Right renal pelvis (tissue), 4 donors: ENCODE data around the gene SURF1. TPM values are rescaled to one million over a fixed set of nuclear protein-coding genes. Genes with fewer than 3 reads are reported as not detected.
"Not testable (repeated sequence)": the region's sequence is repeated elsewhere in the genome, so short reads cannot be mapped to it uniquely, and the experiment has no call there.

Experiments
- DNase-seq, 4 donors: peaks; one replicate each; pipeline ENCODE4 v3.0.0-alpha.2; 2013; ENCODE audit warnings: low read depth in 4 of 4, low spot score in 3 of 4, missing footprints in 1 of 4
- polyA plus RNA-seq, 4 donors: library from polyadenylated mRNA; unstranded; fragments of 120-200 nt; gene quantifications; one replicate each; pipeline ENCODE4 v1.2.1, GENCODE V29; 2013; ENCODE audit not compliant: insufficient read length in 4 of 4

SURF1 gene, protein sequence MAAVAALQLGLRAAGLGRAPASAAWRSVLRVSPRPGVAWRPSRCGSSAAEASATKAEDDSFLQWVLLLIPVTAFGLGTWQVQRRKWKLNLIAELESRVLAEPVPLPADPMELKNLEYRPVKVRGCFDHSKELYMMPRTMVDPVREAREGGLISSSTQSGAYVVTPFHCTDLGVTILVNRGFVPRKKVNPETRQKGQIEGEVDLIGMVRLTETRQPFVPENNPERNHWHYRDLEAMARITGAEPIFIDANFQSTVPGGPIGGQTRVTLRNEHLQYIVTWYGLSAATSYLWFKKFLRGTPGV
- 10 to 100 TPM; 33.8 to 53.0 (median 42.4) TPM for polyA plus RNA-seq

DNA sequence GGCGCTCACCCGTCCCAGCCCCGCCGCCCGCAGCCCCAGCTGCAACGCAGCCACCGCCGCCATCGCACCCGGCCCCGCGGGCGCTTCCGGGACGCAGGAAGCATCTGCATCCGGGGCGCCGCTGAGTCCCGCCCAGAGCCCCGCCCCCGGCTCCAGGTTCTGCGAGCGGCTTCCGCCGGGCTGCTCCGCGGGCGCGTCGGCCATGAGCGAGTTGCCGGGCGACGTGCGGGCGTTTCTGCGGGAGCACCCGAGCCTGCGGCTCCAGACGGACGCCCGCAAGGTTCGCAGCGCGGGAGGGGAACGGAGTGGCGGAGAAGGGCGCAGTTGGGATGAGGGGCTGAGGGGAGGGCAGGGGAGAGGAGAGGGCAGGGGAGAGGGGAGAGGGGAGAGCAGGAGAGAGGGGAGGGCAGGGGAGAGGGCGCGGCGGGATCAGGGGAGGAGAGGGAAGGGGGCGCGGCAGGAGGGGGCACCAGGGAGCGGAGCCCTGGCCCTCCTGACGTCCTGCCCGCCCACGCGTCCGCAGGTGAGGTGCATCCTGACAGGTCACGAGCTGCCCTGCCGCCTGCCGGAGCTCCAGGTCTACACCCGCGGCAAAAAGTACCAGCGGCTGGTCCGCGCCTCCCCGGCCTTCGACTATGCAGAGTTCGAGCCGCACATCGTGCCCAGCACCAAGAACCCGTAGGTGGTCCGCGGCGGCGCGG, at the start of gene SURF1, which contains the start of gene SURF2:
TSS of gene SURF1 (minus strand) at position 97 of the 701 bp plus-strand sequence. CDS start at position 63, 34 bp downstream.
TSS of gene SURF2 (plus strand) at position 160 of the 701 bp plus-strand sequence. CDS start at position 203, 43 bp downstream.
- DNase-seq, result peak in 3 of 4 donors; percentile 64 to 77 (median 76)

DNA sequence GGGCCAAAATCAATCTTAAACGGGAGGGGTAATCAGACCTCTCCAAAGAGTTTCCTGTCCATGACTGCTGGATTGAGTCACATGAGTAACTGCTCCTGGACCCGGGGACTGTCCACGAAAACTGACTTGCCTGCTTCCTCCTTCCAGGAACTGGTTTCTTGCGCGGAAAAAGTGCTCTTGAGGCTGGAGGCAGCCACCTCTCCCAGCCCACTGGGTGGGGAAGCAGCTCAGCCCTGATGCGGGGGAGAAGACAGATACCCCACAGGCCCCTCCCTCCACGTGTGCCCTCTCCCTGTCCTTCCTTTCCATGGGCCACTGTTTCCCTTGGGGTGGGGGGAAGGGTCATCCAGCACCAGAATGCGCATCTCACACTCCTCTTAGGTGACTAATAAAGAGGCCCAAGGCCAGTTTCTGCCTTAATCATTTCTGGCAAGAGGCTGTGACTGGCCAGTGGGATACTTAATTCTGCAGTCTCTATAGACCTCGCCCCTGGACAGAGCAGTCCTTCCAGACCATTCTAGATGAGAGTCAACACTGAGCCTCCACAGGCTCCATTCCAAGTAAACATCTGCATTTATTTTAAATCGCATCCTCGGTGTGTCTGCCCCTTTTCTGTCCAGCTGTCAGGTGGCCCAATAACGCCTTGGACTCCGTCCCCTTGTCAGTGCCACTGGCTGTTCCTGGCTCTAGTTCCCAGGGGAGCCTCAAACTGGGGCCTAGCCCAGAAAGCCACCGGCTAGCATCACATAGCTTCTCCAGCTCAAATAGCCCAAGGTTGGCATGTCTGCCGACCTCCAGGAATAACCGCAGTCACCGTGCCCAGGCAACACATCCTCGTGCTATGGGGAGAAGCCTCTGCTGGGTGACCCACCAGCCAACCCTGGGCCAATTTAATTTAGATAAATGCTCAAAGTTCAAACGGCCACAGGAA, 49.5 kb upstream of the SURF1 start:
- no peak for DNase-seq

DNA sequence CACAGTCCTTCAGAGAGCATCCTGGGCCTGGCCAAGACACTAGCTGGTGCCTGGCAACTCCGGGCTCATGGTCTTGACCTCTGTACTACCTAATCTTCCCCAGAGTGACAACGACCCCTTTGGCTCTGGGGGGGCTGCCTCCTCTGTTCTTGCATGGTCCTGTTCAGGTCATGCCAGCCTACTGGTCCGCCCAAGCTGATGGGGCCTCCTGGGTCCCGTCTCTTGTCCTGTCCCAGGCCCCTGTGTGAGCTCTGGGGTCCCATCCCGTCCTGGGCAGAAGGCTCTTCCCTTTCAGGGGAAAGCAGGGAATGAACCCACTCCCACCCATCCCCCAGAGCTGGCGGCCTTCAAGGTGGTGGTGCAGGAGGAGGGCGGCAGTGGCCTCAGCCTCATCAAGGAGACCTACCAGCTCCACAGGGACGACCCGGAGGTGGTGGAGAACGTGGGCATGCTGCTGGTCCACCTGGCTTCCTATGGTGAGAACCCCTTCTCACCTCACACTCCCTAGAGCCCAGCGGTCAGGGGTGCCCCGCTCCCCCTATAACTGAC, 48.2 kb upstream of the SURF1 start:
- DNase-seq, result no peak

DNA sequence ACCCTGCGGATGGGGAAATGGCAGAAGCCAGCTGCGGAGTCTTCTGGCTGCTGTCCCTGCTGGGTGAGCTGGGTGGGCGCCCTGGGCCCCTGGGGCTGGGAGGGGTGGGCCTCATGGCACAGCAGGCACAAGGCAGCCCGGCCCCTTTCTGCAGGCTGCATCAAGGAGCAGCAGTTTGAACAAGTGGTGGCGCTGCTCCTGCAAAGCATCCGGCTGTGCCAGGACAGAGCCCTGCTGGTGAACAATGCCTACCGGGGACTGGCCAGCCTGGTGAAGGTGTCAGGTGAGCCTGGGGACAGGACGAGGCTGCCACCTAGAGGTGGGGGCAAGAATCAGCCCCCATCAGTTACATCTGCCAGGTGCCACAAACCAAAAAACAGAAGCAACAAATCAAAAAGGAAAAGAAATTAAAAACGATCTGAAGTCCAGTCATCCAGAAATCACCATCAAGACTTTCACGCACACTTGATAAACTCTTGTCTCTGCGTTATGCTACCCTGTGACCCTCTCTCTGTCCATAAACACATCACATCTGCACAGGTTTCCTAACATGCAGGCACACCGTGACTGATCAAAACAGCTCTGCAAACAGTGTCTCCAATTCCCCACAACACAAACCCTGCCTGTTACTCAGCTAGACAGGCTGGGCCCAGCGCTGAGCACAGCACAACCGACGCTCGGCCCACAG, 47.6 kb upstream of the SURF1 start:
- DNase-seq, result no peak

DNA sequence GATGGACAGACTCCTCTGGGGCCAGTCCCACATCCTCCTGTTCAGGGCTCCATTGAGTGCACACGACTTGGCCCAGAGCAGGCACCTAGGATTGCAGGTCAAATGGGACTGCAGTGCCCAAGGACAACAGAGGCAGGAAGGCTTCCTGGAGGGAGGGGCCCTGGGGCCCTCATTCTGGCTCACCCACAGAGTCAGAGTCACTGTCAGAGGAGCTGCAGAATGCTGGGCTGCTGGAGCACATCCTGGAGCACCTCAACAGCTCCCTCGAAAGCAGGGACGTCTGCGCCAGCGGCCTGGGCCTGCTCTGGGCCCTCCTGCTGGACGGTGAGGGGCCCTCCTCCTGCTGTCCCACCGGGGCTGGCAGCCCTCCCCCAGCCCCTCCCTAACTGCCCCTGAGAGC, 46.4 kb upstream of the SURF1 start:
- DNase-seq, result no peak

DNA sequence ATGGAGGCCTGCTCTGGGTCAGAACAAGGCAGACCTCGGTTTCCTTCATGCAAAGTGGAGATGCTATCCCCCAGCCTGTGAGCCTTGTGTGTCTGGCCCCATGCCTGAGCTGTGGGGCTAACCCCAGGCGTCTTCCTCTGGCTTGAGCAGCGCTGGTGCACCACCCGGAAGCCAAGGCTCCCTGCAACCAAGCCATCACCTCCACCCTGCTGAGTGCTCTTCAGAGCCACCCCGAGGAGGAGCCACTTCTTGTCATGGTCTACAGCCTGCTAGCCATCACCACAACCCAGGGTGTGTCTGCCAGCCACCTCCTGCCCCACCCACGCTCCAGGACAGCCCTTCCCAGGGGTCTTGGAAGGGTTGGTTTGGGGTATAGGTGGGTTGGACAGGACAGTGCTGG, 45.3 kb upstream of the SURF1 start:
- DNase-seq, result no peak

DNA sequence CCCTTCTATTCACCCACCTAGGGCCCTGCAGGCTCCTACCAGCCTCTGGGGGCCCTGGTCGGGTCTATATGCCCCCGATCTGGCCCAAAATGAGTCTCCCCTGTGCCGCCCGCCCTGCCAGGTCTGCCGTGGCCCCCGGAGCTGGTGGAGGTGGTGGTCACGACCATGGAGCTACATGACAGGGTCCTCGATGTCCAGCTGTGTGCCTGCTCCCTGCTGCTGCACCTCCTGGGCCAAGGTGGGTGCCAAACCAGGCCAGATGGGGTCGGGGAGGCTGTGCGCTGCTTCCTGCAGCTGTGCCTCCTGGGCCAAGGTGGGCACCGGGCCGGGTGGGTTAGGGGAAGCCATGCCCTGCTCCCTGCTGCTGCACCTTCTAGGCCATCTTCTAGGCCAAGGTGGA, 44.0 kb upstream of the SURF1 start:
- DNase-seq, result no peak

DNA sequence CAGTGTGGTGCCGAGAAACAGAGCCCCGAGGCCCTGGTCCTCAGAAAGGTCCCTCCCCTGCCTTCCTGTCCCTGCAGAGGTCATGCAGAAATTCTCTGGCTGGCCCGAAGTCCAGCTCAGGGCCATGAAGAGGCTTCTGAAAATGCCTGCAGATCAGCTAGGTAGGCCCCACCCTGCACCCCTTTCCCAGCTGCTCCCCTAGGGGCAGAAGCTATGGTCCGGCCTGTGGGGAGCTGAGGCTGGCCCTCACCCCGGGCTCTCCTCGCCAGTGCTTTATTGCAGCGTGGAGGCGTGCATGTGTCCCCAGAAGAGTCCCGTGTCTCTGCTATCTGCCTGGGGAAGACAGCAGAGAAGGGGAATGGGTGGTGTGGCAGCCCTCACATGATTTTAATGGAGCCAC, 41.6 kb upstream of the SURF1 start:
- no peak for DNase-seq

DNA sequence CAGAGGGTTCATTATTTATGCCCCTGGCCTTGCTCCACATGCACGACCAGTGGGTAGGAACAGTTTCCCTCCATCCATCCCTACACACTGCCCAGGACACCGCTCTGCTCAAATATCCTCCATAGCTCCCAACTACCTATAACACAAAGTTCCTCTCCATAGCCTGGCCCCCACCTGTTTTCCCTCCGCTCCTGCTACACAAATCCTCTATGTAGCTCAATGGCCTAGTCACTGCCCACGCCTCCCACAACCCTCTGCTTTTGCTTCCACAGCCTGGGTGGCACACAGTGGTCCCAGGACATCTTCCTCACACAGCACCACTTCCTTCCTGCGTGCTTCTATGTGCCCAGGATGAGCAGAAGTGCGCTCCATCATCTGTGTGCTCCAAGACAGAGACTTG, 41.1 kb upstream of the SURF1 start:
- no peak for DNase-seq

DNA sequence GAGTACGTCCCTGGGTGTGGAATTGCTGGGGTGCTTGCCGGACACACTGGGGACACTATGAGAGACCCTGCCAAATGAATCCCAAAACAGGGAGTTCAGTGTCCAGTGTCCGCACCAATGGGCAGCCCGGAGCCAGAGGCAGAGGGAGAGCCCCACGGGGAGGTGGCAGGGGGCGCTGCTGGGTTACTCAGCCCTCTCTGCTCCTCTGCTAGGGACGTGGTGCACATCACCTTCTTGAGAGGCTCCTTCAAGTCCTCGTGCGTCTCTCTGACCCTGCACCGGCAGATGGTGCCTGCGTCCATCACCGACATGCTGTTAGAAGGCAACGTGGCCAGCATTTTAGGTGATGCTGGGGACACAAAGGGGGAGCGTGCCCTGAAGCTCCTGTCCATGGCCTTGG, 40.7 kb upstream of the SURF1 start:
- DNase-seq, result no peak

DNA sequence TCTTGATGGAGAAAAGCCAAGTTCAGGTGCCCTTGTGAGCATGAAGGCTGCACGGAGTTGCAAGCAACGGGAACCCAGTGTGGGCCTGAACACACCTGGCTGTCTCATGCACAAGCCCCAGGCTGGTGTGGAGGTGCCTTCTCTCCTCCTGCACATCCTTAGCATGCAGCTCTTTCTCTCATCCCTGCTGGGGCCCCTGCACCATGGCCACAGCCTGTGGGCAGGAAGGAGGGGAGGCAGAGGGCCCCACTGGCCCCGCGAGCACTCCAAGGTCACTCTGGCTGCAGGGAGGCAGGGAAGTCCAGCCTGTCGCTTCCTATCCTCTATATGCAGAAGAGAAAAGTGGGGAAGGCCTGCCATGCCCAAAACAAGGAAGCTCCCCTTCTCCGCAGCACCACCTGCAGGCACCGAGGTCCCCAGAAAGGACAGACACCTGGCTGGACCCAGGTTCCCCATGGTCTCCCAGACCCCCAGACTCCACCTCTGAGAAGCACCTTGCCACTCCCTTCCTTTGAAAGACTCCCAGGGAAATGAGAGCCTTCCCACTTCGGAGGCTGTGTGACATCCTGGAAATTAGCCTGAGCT, 38.5 kb upstream of the SURF1 start:
- no peak for DNase-seq

DNA sequence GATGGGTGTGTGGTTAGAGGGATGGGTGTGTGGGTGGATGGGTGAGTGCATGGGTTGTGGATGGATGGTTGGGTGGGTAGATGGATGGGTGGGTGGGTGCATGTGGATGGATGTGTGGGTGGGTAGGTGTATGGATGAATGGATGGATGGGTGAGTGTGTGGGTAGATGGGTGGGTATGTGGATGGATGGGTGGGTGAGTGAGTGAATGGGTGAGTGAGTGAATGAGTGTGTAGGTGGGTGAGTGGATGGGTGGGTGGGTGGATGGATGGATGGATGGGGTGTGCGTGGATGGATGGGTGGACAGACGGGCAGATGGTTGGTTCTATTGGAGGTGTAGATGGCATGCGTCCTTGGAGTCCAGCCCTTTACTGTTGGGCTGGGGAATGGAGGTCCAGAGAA, 37.1 kb upstream of the SURF1 start:
- DNase-seq, result no peak

DNA sequence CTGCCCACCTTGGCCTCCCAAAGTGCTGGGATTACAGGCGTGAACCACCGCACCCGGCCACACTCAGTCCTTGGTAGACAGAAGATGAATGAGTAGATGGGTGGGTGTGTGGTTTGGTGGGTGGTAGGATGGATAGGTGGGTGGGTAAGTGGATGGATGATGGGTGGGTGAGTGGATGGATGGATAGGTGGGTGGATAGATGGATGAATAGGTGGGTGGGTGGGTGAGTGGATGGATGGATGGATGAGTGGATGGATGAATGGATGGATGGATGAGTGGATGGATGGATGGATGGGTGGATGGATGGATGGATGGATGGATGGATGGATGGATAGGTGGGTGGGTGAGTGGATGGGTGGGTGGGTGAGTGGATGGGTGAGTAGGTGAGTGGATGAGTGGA, 36.0 kb upstream of the SURF1 start:
- not testable (repeated sequence) for DNase-seq

DNA sequence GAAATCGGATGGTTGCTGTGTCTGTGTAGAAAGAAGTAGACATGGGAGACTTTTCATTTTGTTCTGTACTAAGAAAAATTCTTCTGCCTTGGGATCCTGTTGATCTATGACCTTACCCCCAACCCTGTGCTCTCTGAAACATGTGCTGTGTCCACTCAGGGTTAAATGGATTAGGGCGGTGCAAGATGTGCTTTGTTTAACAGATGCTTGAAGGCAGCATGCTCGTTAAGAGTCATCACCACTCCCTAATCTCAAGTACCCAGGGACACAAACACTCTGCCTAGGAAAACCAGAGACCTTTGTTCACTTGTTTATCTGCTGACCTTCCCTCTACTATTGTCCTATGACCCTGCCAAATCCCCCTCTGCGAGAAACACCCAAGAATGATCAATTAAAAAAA, 35.2 kb upstream of the SURF1 start:
- not testable (repeated sequence) for DNase-seq

DNA sequence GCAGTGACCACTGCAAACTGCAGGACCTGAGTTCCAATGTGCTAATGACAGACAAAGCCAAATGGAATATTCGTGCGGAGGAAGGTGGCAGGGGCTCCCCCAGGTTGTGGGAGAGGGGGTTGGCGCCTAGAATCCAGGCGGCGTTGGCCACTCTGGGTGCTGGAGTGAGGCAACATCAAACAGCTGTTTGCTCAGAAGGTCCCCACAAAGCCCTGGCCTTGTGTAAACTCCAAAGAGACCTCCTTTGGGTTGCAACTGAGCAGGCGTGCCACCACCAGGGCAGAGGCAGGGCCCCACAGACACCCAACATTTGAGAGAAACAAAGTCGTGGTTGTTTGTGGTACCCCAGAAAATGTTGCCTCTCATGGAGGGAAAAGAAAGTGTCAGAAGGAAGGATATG, 34.4 kb upstream of the SURF1 start:
- no peak for DNase-seq

DNA sequence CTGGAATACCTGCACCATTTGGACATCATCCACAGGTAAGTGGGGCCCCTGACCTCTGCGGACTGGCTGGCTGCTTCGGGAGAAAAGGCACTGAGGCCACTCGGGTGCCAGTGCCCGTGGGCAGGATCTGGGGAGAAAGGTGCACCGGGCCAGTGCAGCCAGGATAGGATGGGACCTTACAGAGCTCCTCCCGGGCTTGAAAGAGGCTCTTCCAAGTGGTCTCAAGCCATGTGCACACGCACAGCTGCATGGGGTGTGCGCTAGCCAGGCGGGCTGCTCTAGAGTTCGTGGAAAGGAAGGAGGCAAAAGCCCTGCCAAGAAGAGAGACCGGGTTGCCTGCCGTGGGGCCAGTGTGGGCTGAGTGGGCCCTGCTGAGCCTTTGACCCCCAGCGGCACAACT, 33.3 kb upstream of the SURF1 start:
- no peak for DNase-seq

DNA sequence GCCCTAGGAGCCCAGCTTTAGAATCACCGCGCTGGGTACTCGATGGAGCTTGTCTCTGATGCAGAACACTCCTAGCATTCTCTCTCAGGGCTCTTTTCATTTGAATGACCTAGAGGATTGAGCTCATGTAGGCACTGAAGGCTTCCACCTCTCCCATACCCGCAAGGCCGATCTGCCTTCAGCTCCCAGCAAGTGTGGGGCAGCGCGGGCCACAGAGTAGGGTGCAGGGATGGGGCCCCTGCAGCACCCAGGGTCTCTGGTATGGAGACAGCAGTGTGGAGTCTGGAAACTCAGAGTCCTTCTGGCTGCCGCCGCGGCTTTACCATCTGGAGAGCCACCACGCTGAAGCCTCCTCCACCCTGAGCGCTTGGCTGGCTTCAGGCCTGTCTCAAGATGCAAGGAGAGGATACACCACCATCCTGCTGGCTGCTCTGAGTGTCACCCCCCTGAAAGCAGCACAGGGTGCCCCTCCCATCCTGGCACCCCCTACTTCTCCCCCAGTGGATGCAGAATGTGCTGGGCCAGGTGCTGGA, 32.8 kb upstream of the SURF1 start:
- DNase-seq, result no peak

DNA sequence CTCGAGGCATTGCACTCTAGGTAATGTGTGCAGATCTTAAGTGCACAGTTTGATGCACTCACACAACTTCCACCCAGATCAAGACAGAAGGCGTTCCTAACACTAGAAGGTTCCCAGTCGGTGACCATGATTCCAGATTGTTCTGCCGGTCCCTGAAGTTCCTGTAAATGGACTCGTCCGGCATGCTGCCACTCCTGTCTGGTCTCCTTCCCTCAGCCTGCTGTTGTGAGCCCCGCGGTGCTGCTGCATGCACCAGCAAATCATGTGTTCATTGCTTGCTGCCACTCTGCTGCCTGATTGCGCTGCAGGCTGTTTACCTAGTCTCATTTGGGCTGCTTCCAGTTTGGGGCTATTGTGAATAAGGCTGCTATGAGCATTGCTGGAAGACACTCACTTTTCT, 31.4 kb upstream of the SURF1 start:
- no peak for DNase-seq

DNA sequence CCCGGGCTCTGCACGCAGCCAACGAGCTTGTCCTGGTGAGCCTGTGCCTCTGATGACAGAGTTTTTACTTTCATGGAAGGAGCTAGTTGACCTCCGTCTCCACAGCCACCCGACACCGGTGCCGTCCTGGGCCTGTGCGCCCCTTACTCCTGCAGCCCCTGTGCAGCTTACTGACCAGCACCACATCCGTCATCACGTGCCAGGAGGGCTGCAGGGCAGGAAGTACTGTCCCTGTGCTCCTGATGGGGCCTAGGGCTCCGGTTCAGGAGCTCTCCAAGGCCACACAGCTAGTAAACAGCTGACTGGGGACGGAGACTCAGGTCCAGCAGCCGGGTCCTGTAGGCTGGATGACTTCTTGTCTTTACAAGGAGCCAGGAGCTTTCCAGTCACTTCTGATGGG, 30.1 kb upstream of the SURF1 start:
- DNase-seq, result no peak

DNA sequence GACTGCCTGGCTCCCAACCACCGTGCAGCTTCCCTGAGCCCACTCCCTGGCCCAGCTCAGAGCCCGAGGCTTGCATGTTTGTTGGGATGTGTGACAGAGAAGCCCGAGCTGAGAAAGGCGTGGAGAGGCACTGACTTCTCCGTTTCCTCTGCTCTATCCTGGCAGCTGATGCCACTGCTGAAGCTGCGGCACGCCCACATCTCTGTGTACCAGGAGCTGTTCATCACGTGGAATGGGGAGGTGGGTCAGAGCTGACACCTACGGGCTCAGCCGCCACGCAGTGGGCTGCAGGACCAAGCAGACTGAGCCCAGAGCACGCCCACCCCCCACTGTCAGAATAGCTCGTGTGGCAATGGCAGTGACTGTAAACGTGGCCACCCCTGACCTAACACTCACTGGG, 29.2 kb upstream of the SURF1 start:
- no peak for DNase-seq
